T-helper 1 cell treated with Interleukin-12 subunit alpha and Interleukin-12 subunit beta and Interleukin-4 antibody, amounts not matched to agents 30 μg/mL and 1 μg/mL, for 36 hours (primary cell): Measurements from ENCODE around the gene PALB2.

Source experiments
- H3K27ac Mint-ChIP-seq: one replicate; pipeline ENCODE4 v1.8.0; 2021; ENCODE audit warnings: mild to moderate bottlenecking, mixed read lengths
- H3K27me3 Mint-ChIP-seq: one replicate; pipeline ENCODE4 v1.8.0; 2021; ENCODE audit warnings: low read depth, mixed read lengths
- H3K36me3 Mint-ChIP-seq: one replicate; pipeline ENCODE4 v1.8.0; 2021; ENCODE audit warnings: low read depth, mixed read lengths
- H3K4me1 Mint-ChIP-seq: one replicate; pipeline ENCODE4 v1.8.0; 2021; ENCODE audit warnings: low read depth, mixed read lengths
- H3K4me3 Mint-ChIP-seq: one replicate; pipeline ENCODE4 v1.8.0; 2021; ENCODE audit warnings: mild to moderate bottlenecking, moderate library complexity, mixed read lengths
- H3K9me3 Mint-ChIP-seq: one replicate; pipeline ENCODE4 v1.8.0; 2021; ENCODE audit warnings: mixed read lengths

The PALB2 gene

GRCh38 chr16:23579371-23579770 is 61.7 kb downstream of the PALB2 start:
- H3K9me3 Mint-ChIP-seq: no peaks in the 10 kb centered on the region
- no peak overlapping the region for H3K4me3 Mint-ChIP-seq
- peaks cover 14% of the 10 kb centered on the region for H3K36me3 Mint-ChIP-seq
- no peaks in the 10 kb centered on the region for H3K4me1 Mint-ChIP-seq
- no peak overlapping the region for H3K27ac Mint-ChIP-seq
- H3K27me3 Mint-ChIP-seq: no peaks in the 10 kb centered on the region

DNA sequence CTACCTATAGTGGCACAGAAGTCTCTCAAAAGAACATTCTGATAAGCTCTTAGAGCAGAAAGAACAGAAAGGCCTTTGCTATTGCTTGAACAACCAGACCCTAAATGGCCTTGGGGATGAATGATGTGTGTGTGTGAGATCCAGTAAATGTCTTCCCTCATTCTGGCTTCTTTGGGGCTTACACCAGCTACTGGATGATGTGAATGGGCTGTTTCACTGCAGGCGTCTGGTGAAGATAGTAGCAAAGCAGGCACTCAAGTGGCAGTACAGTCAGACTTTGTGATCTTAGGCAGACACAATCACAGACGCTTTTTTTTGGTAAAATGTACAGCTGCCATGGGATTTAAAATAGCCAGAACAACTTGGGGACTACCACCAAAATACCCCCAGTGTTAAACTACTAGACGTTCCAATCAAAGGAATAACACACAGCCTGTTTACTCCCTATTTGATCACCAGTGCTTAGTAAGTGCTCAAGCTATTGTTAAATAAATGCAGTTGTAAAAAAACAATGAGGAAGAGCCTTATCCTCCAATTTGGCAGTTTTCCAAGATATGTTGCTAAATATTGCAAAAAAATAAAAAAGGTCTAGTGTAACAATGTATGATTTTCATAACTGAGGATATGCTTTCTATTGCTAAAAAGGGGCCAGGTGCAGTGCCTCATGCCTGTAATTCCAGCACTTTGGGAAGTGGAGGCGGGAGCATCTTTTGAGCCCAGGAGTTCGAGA is 62.8 kb downstream of the PALB2 start:
- no peaks in the 10 kb centered on the region for H3K4me1 Mint-ChIP-seq
- peaks cover 11% of the 10 kb centered on the region for H3K36me3 Mint-ChIP-seq
- no peak overlapping the region for H3K4me3 Mint-ChIP-seq
- H3K27me3 Mint-ChIP-seq: no peaks in the 10 kb centered on the region
- no peak overlapping the region for H3K27ac Mint-ChIP-seq
- no peaks in the 10 kb centered on the region for H3K9me3 Mint-ChIP-seq

GRCh38 chr16:23577493-23577892 is 63.6 kb downstream of the PALB2 start:
- Mint-ChIP-seq H3K27me3 (no peaks in the 10 kb centered on the region), H3K36me3 (peaks cover 11% of the 10 kb centered on the region), H3K4me1 (no peaks in the 10 kb centered on the region), H3K27ac (no peak overlapping the region), H3K4me3 (no peak overlapping the region), H3K9me3 (no peaks in the 10 kb centered on the region)

DNA sequence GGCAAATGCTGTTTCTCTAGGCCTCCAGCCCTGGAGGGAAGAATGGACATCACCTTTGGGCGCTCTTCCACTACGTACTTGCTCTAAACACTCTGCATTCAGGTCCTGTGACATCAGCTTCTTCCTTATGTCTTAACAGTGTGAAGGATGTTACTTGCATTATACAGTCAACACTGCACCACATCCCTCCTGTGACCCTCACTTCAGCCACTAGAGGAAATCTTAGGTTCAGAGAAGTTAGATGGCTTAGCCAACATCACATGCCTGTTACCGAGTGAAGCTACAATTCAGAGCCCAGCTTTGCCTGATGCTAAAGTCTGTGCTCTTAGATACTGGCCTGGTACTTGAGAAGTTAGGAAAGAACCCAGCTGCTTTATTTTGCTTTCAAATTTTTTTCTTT is 65.3 kb downstream of the PALB2 start:
- no peak overlapping the region for H3K27ac Mint-ChIP-seq
- H3K4me3 Mint-ChIP-seq: no peak overlapping the region
- peaks cover 18% of the 10 kb centered on the region for H3K36me3 Mint-ChIP-seq
- no peaks in the 10 kb centered on the region for H3K27me3 Mint-ChIP-seq
- no peaks in the 10 kb centered on the region for H3K4me1 Mint-ChIP-seq
- no peaks in the 10 kb centered on the region for H3K9me3 Mint-ChIP-seq

GRCh38 chr16:23573817-23574216 is 67.3 kb downstream of the PALB2 start:
- no peak overlapping the region for H3K27ac Mint-ChIP-seq
- H3K4me1 Mint-ChIP-seq: no peaks in the 10 kb centered on the region
- no peaks in the 10 kb centered on the region for H3K27me3 Mint-ChIP-seq
- H3K9me3 Mint-ChIP-seq: no peaks in the 10 kb centered on the region
- H3K4me3 Mint-ChIP-seq: no peak overlapping the region
- H3K36me3 Mint-ChIP-seq: peaks cover 19% of the 10 kb centered on the region

DNA sequence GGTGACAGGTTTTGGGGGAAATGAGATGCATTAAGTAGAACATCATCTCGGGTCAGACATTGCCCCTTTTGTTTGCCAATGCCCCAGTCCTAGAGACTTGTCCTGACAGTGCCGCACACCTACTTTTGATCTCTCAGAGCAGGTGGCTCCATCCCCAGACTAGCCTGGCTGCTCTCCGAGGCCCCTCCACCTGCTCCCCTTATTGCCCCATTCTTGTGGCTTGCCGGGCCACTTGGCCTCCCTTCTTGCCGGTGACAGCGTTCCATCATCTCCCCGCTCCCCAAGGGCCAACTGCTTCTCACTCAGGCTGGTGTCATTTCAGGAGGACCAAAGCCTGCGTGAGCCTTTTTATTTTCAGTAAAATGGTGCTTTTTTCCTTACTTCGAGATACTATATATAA is 68.7 kb downstream of the PALB2 start:
- Mint-ChIP-seq H3K27ac (no peak overlapping the region), H3K36me3 (peaks cover 21% of the 10 kb centered on the region), H3K9me3 (no peaks in the 10 kb centered on the region), H3K4me3 (no peak overlapping the region), H3K4me1 (no peaks in the 10 kb centered on the region), H3K27me3 (no peaks in the 10 kb centered on the region)

GRCh38 chr16:23571895-23572294 is 69.2 kb downstream of the PALB2 start:
- H3K27me3 Mint-ChIP-seq: no peaks in the 10 kb centered on the region
- no peaks in the 10 kb centered on the region for H3K9me3 Mint-ChIP-seq

DNA sequence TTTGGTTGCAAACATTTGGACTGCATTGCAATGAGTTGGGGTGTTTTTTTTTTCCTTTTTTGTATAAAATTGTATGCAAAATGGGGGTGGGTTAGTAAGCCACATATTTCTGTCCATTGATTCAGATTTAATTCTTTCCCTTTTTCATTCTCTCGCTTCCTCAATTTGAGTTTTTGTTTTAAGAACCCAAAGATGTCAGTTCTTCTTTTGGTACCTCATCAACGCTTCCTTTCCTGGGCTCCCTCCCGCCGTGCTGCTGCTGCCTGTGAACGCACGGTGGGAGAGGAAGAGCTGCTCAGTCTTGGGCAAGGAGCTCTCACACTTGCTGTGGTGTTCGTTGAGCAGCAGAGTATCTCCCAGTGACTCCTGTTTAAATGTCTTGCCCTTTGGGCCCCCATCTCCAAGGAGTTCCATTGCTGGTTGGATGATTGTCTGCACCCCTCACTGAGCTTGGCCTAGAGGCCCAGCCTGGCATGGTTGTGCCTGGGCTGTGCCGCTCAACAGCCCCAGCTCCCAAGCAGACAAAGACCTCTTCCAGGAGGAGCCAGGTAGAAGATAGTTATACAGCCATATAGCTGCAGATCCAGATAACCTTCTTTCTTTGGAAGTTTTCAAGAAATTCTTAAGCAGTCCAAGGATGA is 70.0 kb downstream of the PALB2 start:
- Mint-ChIP-seq H3K36me3 (peaks cover 29% of the 10 kb centered on the region), H3K4me3 (no peak overlapping the region), H3K27me3 (no peaks in the 10 kb centered on the region), H3K4me1 (no peaks in the 10 kb centered on the region), H3K27ac (no peak overlapping the region), H3K9me3 (no peaks in the 10 kb centered on the region)

More at GRCh38 chr16:23571895-23572294, 69.2 kb downstream of the PALB2 start:
- no peak overlapping the region for H3K4me3 Mint-ChIP-seq
- no peaks in the 10 kb centered on the region for H3K4me1 Mint-ChIP-seq
- peaks cover 25% of the 10 kb centered on the region for H3K36me3 Mint-ChIP-seq
- H3K27ac Mint-ChIP-seq: no peak overlapping the region

DNA sequence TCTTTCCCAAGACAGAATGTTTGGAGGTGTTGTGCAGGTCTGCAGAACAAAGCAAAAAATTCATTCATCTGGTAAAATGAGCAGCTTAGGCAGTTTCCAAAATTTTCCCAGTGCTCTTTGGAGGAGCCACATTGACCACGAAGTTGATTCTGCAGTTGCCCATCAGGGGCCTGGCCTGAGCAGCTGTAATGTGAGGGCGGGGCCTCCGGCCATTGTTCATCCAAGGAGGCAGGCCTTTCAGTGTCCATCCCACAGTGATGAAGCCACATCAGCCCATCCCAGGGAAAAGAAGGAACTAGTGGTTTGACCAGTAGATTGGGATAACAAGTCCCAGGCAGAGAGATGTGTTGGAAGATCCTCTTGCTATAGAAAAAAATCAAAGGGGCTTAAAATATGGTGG is 73.5 kb downstream of the PALB2 start:
- H3K36me3 Mint-ChIP-seq: peaks cover 52% of the 10 kb centered on the region
- no peaks in the 10 kb centered on the region for H3K9me3 Mint-ChIP-seq
- no peak overlapping the region for H3K27ac Mint-ChIP-seq
- H3K4me1 Mint-ChIP-seq: no peaks in the 10 kb centered on the region
- H3K27me3 Mint-ChIP-seq: no peaks in the 10 kb centered on the region
- no peak overlapping the region for H3K4me3 Mint-ChIP-seq

DNA sequence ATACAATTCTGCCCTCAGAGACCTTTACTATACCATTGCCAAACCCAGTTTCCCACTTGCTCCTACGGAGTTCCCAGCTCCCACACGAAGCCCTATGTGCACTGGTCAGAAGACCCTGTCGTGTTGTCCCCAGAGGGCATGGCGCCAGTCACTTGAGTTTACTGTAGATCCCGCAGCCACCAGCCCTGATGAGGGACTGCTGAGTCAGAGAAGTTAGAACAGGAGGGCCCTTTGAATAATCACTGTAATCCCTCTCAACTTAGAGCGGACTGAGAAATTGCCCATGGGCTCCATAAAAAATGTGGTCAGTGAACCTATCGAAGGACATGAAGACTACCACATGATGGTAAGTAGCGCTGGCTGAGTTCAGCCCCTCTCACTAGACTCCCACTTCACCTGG is 74.4 kb downstream of the PALB2 start:
- H3K27ac Mint-ChIP-seq: no peak overlapping the region
- H3K4me3 Mint-ChIP-seq: no peak overlapping the region
- no peaks in the 10 kb centered on the region for H3K4me1 Mint-ChIP-seq
- H3K9me3 Mint-ChIP-seq: no peaks in the 10 kb centered on the region
- peaks cover 55% of the 10 kb centered on the region for H3K36me3 Mint-ChIP-seq
- H3K27me3 Mint-ChIP-seq: no peaks in the 10 kb centered on the region

DNA sequence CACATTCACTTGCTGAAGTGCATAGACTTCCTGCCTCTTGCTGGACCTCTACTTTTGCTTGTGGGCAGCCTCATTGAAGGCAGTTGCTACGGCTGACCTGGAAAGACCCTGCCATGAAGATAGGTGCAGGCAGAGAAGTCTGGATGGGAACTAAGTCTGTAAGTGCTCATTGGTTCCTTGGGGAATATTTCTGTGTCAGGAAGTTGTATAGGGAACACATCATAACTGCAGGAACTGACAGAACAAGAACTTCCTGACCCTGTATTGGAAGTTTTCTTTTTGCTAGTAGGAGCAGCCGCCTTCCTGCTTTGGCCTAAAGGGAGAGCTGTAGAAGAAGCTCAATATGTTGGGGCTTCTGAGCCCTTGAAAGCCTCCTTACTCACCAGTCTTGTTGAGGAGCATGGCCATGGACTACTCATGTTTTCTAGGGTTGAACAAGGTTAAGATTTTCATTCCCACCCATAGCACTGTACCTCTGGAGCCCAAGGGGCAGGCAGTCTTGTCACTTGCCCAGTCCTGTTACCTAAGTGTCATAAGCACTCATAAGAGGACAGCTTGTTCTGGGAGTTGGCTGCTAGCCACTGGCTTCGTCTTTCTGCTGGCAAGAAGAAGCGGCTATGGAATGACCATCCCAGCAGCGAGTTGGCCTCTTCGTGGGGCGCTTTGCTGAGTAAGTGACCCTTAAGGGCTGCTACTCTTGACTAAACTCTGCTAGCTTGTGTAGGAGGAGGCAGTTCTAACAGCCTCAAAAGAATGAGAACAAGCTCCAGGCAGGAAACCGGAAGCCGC is 76.3 kb downstream of the PALB2 start:
- no peaks in the 10 kb centered on the region for H3K27me3 Mint-ChIP-seq
- H3K36me3 Mint-ChIP-seq: peaks cover 50% of the 10 kb centered on the region
- H3K4me1 Mint-ChIP-seq: peaks cover 7% of the 10 kb centered on the region
- no peak overlapping the region for H3K4me3 Mint-ChIP-seq
- no peak overlapping the region for H3K27ac Mint-ChIP-seq
- H3K9me3 Mint-ChIP-seq: no peaks in the 10 kb centered on the region

DNA sequence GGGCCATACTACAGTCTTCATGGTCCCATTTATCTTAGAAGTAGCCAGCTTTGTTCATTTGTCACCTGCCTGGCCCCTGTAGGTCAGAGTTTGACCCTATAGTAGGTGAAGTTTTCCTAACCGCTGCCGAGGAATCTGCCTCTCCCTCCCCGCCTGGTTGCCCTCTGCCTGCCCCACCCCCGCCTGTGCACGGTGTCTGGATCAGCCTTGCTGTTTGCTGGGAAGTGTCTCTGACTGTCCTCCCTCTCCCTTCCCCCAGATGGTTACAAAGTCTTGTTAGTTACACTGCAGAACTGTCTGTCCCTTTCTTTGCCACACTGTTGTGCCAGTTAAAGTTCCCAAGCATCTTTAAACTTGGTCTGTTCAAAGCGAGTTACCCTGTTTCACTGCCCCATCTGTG is 77.9 kb downstream of the PALB2 start:
- Mint-ChIP-seq H3K27me3 (no peaks in the 10 kb centered on the region), H3K4me1 (peaks cover 14% of the 10 kb centered on the region), H3K9me3 (no peaks in the 10 kb centered on the region), H3K27ac (no peak overlapping the region), H3K4me3 (no peak overlapping the region), H3K36me3 (peaks cover 56% of the 10 kb centered on the region)

- Mint-ChIP-seq H3K27me3 (no peaks in the 10 kb centered on the region), H3K27ac (no peak overlapping the region), H3K4me1 (peaks cover 14% of the 10 kb centered on the region), H3K36me3 (peaks cover 53% of the 10 kb centered on the region), H3K9me3 (no peaks in the 10 kb centered on the region), H3K4me3 (no peak overlapping the region)
Observed at GRCh38 chr16:23562505-23562904, 78.6 kb downstream of the PALB2 start.

- H3K27ac Mint-ChIP-seq: no peak overlapping the region
- peaks cover 19% of the 10 kb centered on the region for H3K4me1 Mint-ChIP-seq
- peaks cover 47% of the 10 kb centered on the region for H3K36me3 Mint-ChIP-seq
- no peaks in the 10 kb centered on the region for H3K9me3 Mint-ChIP-seq
- H3K27me3 Mint-ChIP-seq: no peaks in the 10 kb centered on the region
- H3K4me3 Mint-ChIP-seq: no peak overlapping the region
Observed at GRCh38 chr16:23561586-23561985, 79.5 kb downstream of the PALB2 start.
